OCI-LY7 (cell line): ENCODE results near the gene RPS3. TPM values are rescaled to one million over a fixed set of nuclear protein-coding genes. Genes with fewer than 3 reads are reported as not detected.
A peak's percentile ranks its signal among the peaks of the same experiment; 100 is the strongest.

ENCODE experiments used
- BruUV-seq: library from RNA; stranded (reverse); fragments of 400-500 nt; replicated peaks from 2 replicates; lab custom pipeline; 2021; lab: Mats Ljungman, UMichigan
- CTCF ChIA-PET: fragments of 300-600 bp; sonication (Branson Sonifier 250); formaldehyde crosslinking; loops from one replicate; lab custom pipeline; 2022; ENCODE audit warnings: antibody characterized with exemption; ENCODE audit not compliant: unreplicated experiment; lab: Charles Lee
- POLR2A ChIA-PET: fragments of 300-600 bp; sonication (Branson Sonifier 250); formaldehyde crosslinking; loops from one replicate; lab custom pipeline; 2022; ENCODE audit warnings: antibody characterized with exemption; lab: Charles Lee
- DNase-seq: peaks from one replicate; pipeline ENCODE4 v3.0.0-alpha.2; 2015; ENCODE audit warnings: low spot score
- H2AFZ ChIP-seq: fragments of 200-600 bp; sonication (generic), shearing (Covaris generic); 2 replicates; pipeline ENCODE4 v1.6.1; 2014; ENCODE audit warnings: mild to moderate bottlenecking, antibody characterized with exemption, low read length, moderate library complexity
- H3K27ac ChIP-seq: fragments of 200-600 bp; sonication (generic); 2 replicates; pipeline ENCODE4 v1.5.1; 2014; ENCODE audit warnings: mixed run types, low read depth, mild to moderate bottlenecking, moderate library complexity, low read length, inconsistent platforms; ENCODE audit not compliant: poor library complexity, severe bottlenecking
- H3K36me3 ChIP-seq: fragments of 200-600 bp; sonication (generic); 2 replicates; pipeline ENCODE4 v1.6.1; 2014; ENCODE audit warnings: mild to moderate bottlenecking, antibody characterized with exemption, low read length, moderate library complexity, mixed read lengths; ENCODE audit not compliant: insufficient read depth
- H3K4me1 ChIP-seq: fragments of 200-600 bp; sonication (generic); 2 replicates; pipeline ENCODE4 v1.5.1; 2014; ENCODE audit warnings: mild to moderate bottlenecking, low read length; ENCODE audit not compliant: insufficient read depth, poor library complexity, severe bottlenecking
- H3K4me2 ChIP-seq: fragments of 200-600 bp; sonication (generic); 2 replicates; pipeline ENCODE4 v1.6.1; 2014; ENCODE audit warnings: mild to moderate bottlenecking, low read length
- H3K4me3 ChIP-seq: fragments of 200-600 bp; sonication (generic); 2 replicates; pipeline ENCODE4 v1.5.1; 2014; ENCODE audit warnings: mild to moderate bottlenecking, low read depth, low read length; ENCODE audit not compliant: poor library complexity, severe bottlenecking
- H3K79me2 ChIP-seq: fragments of 200-600 bp; sonication (generic); 2 replicates; pipeline ENCODE4 v1.6.1; 2016; ENCODE audit warnings: low read depth, mild to moderate bottlenecking, low read length, moderate library complexity, mixed read lengths; ENCODE audit not compliant: insufficient read depth
- H3K9me2 ChIP-seq: fragments of 200-600 bp; sonication (generic); 2 replicates; pipeline ENCODE4 v1.6.1; 2016; ENCODE audit warnings: mild to moderate bottlenecking, low read length, mixed read lengths; ENCODE audit not compliant: insufficient read depth
- H3K9me3 ChIP-seq: fragments of 200-600 bp; sonication (generic); 2 replicates; pipeline ENCODE4 v1.6.1; 2014; ENCODE audit warnings: mild to moderate bottlenecking, mixed run types, low read length, mixed read lengths
- H4K20me1 ChIP-seq: fragments of 200-600 bp; sonication (generic); 2 replicates; pipeline ENCODE4 v1.6.1; 2014; ENCODE audit warnings: mild to moderate bottlenecking, antibody characterized with exemption, low read length, moderate library complexity, mixed read lengths; ENCODE audit not compliant: insufficient read depth
- EZH2phosphoT487 ChIP-seq: fragments of 200-600 bp; sonication (generic); IDR thresholded peaks from 2 replicates; pipeline ENCODE4 v1.6.1; 2018; ENCODE audit warnings: low read depth, borderline replicate concordance, mild to moderate bottlenecking, mixed run types, antibody characterized with exemption, low read length, moderate library complexity, mixed read lengths
- intact Hi-C: fragments of 100-400 bp; cut with micrococcal nuclease; formaldehyde crosslinking; loops from one replicate; pipeline ENCODE4 v1.10.0; 2022; ENCODE audit not compliant: unreplicated experiment
- total RNA-seq, 2 experiments: library from RNA; depleted of rRNA in 1 of 2; stranded (reverse); fragments of >200 nt in 1 of 2; shearing (Covaris generic) in 1 of 2; gene quantifications; 2 replicates each; pipeline ENCODE4 v1.2.3, GENCODE V29; 2014 to 2022
- TF ChIP-seq, protein P1 (sequence below): fragments of 200-600 bp; sonication (generic); conservative IDR thresholded peaks from 2 replicates; pipeline ENCODE4 v1.5.1; 2014; ENCODE audit warnings: mild to moderate bottlenecking, antibody characterized with exemption, low read length, moderate library complexity, mixed read lengths

RPS3 gene
- total RNA-seq, 2 experiments from 2014 or later = 3,268 to 4,392 TPM

- Histone ChIP-seq H3K4me1 (no peaks in the 10 kb centered on the region), H3K4me2 (no peak overlapping the region), H3K4me3 (no peak overlapping the region), H3K9me2 (no peaks in the 10 kb centered on the region), H3K9me3 (no peaks in the 10 kb centered on the region), H4K20me1 (no peaks in the 10 kb centered on the region), H3K27ac (no peak overlapping the region), H2AFZ (no peak overlapping the region), H3K36me3 (no peaks in the 10 kb centered on the region), H3K79me2 (no peaks in the 10 kb centered on the region)
- peak; percentile 48 for DNase-seq
- TF ChIP-seq EZH2phosphoT487 = no peak
- TF ChIP-seq, protein P1, sequence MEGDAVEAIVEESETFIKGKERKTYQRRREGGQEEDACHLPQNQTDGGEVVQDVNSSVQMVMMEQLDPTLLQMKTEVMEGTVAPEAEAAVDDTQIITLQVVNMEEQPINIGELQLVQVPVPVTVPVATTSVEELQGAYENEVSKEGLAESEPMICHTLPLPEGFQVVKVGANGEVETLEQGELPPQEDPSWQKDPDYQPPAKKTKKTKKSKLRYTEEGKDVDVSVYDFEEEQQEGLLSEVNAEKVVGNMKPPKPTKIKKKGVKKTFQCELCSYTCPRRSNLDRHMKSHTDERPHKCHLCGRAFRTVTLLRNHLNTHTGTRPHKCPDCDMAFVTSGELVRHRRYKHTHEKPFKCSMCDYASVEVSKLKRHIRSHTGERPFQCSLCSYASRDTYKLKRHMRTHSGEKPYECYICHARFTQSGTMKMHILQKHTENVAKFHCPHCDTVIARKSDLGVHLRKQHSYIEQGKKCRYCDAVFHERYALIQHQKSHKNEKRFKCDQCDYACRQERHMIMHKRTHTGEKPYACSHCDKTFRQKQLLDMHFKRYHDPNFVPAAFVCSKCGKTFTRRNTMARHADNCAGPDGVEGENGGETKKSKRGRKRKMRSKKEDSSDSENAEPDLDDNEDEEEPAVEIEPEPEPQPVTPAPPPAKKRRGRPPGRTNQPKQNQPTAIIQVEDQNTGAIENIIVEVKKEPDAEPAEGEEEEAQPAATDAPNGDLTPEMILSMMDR = peak; percentile 92
- ChIA-PET POLR2A (no interaction called here), CTCF (interaction anchor here (1.0 to 1.5 kb wide), 2 partner anchors 36 to 109 kb away, joined by 3 read pairs; no protein-coding TSS in a partner anchor)
- no TSS peak for BruUV-seq
- intact Hi-C loops = no loop called here
Measured at GRCh38 chr11:75450826-75451821, 51.8 kb downstream of the RPS3 start.

- no peaks in the 10 kb centered on the region for H3K36me3 ChIP-seq
- H3K79me2 ChIP-seq = no peaks in the 10 kb centered on the region
- no peaks in the 10 kb centered on the region for H4K20me1 ChIP-seq
- H3K9me2 ChIP-seq = no peaks in the 10 kb centered on the region
- TF ChIP-seq, protein P1 = no peak
- no peak for TF ChIP-seq EZH2phosphoT487
- H3K4me3 ChIP-seq = no peak overlapping the region
- TSS peak; percentile 49 for BruUV-seq
- ChIA-PET CTCF (interaction anchor here (0.6 kb wide), 1 partner anchor 80 kb away, joined by 3 read pairs; no protein-coding TSS in a partner anchor), POLR2A (interaction anchor here (0.8 kb wide), 1 partner anchor 63 kb away, joined by 4 read pairs; no protein-coding TSS in a partner anchor)
- no peak overlapping the region for H3K4me2 ChIP-seq
- H3K27ac ChIP-seq = no peak overlapping the region
- intact Hi-C loops = no loop called here
- no peak for DNase-seq
- no peaks in the 10 kb centered on the region for H3K9me3 ChIP-seq
- no peak overlapping the region for H2AFZ ChIP-seq
- no peaks in the 10 kb centered on the region for H3K4me1 ChIP-seq
Measured at GRCh38 chr11:75453916-75454655, 54.8 kb downstream of the RPS3 start.
